OCI-LY1 (cell line): Measurements from ENCODE around the gene PCDHGA2.

Experiments used
- H2AFZ ChIP-seq: fragments of 200-600 bp; sonication (generic), shearing (Covaris generic); 2 replicates; pipeline ENCODE4 v1.6.0; 2014; ENCODE audit warnings: antibody characterized with exemption, mild to moderate bottlenecking, low read length
- H3F3A ChIP-seq: fragments of 200-600 bp; sonication (generic), shearing (Covaris generic); 2 replicates; pipeline ENCODE4 v1.6.0; 2014; ENCODE audit warnings: mild to moderate bottlenecking, antibody characterized with exemption, low read length, moderate library complexity; ENCODE audit not compliant: insufficient read depth
- H3K27ac ChIP-seq: fragments of 200-600 bp; sonication (generic); 2 replicates; pipeline ENCODE4 v1.5.1; 2014; ENCODE audit warnings: low read length, mixed run types, mild to moderate bottlenecking, low read depth; ENCODE audit not compliant: poor library complexity, severe bottlenecking
- H3K27me3 ChIP-seq: fragments of 200-600 bp; sonication (generic); 2 replicates; pipeline ENCODE4 v1.6.0; 2014; ENCODE audit warnings: antibody characterized with exemption, mild to moderate bottlenecking, low read length, moderate library complexity; ENCODE audit not compliant: insufficient read depth
- H3K36me3 ChIP-seq: fragments of 200-600 bp; sonication (generic); 2 replicates; pipeline ENCODE4 v1.6.1; 2014; ENCODE audit warnings: mild to moderate bottlenecking, antibody characterized with exemption, low read length, moderate library complexity, mixed read lengths; ENCODE audit not compliant: insufficient read depth
- H3K4me1 ChIP-seq: fragments of 200-600 bp; sonication (generic); 2 replicates; pipeline ENCODE4 v1.5.1; 2014; ENCODE audit warnings: mild to moderate bottlenecking, low read length, moderate library complexity; ENCODE audit not compliant: insufficient read depth, severe bottlenecking
- H3K4me2 ChIP-seq: fragments of 200-600 bp; sonication (generic), shearing (Covaris generic); 2 replicates; pipeline ENCODE4 v1.6.1; 2014; ENCODE audit warnings: low read length
- H3K4me3 ChIP-seq: fragments of 200-600 bp; sonication (generic); 2 replicates; pipeline ENCODE4 v1.5.1; 2014; ENCODE audit warnings: low read length, low read depth, mild to moderate bottlenecking, mixed read lengths; ENCODE audit not compliant: poor library complexity, severe bottlenecking
- H3K79me2 ChIP-seq: fragments of 200-600 bp; shearing (Covaris generic); 2 replicates; pipeline ENCODE4 v1.6.1; 2016; ENCODE audit warnings: mixed run types, low read length, mixed read lengths; ENCODE audit not compliant: insufficient read depth
- H3K9ac ChIP-seq: fragments of 200-600 bp; sonication (generic), shearing (Covaris generic); 2 replicates; pipeline ENCODE4 v1.6.1; 2014; ENCODE audit warnings: mild to moderate bottlenecking, low read length, mixed read lengths
- H3K9me2 ChIP-seq: fragments of 200-600 bp; sonication (generic), shearing (Covaris generic); 2 replicates; pipeline ENCODE4 v1.6.1; 2014; ENCODE audit warnings: low read depth, mild to moderate bottlenecking, low read length, mixed read lengths
- H3K9me3 ChIP-seq: fragments of 200-600 bp; shearing (Covaris generic); 2 replicates; pipeline ENCODE4 v1.6.1; 2014; ENCODE audit warnings: low read length, mixed read lengths
- H4K20me1 ChIP-seq: fragments of 200-600 bp; sonication (generic), shearing (Covaris generic); 2 replicates; pipeline ENCODE4 v1.6.0; 2016; ENCODE audit warnings: mild to moderate bottlenecking, low read length; ENCODE audit not compliant: insufficient read depth
- EZH2 ChIP-seq: fragments of 200-600 bp; sonication (generic), shearing (Covaris generic); IDR thresholded peaks from 2 replicates; pipeline ENCODE4 v1.8.0; 2017; ENCODE audit warnings: borderline replicate concordance, mixed run types, mild to moderate bottlenecking, antibody characterized with exemption, low read length, moderate library complexity, mixed read lengths
- TF ChIP-seq, protein P1 (sequence below): fragments of 200-600 bp; sonication (generic), shearing (Covaris generic); IDR thresholded peaks from 2 replicates; pipeline ENCODE4 v1.5.1; 2017; ENCODE audit warnings: mild to moderate bottlenecking, antibody characterized with exemption, low read length, moderate library complexity, mixed read lengths

PCDHGA2 gene

GRCh38 chr5:141388661-141389060 is 50.1 kb downstream of the PCDHGA2 start:
- Histone ChIP-seq H3K9me2 (no peaks in the 10 kb centered on the region), H3K27me3 (no peaks in the 10 kb centered on the region), H4K20me1 (no peaks in the 10 kb centered on the region), H3K9ac (no peak overlapping the region), H3K4me1 (no peaks in the 10 kb centered on the region), H3K79me2 (no peaks in the 10 kb centered on the region), H3K27ac (no peak overlapping the region), H3K4me3 (no peak overlapping the region), H3K9me3 (peaks cover 8% of the 10 kb centered on the region), H3K4me2 (no peak overlapping the region), H3K36me3 (no peaks in the 10 kb centered on the region), H3F3A (no peaks in the 10 kb centered on the region), H2AFZ (no peak overlapping the region)
- TF ChIP-seq EZH2, result no peak
- TF ChIP-seq, protein P1, sequence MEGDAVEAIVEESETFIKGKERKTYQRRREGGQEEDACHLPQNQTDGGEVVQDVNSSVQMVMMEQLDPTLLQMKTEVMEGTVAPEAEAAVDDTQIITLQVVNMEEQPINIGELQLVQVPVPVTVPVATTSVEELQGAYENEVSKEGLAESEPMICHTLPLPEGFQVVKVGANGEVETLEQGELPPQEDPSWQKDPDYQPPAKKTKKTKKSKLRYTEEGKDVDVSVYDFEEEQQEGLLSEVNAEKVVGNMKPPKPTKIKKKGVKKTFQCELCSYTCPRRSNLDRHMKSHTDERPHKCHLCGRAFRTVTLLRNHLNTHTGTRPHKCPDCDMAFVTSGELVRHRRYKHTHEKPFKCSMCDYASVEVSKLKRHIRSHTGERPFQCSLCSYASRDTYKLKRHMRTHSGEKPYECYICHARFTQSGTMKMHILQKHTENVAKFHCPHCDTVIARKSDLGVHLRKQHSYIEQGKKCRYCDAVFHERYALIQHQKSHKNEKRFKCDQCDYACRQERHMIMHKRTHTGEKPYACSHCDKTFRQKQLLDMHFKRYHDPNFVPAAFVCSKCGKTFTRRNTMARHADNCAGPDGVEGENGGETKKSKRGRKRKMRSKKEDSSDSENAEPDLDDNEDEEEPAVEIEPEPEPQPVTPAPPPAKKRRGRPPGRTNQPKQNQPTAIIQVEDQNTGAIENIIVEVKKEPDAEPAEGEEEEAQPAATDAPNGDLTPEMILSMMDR, result no peak

GRCh38 chr5:141389153-141390042 is 50.8 kb downstream of the PCDHGA2 start:
- H3K9me2 ChIP-seq, result no peaks in the 10 kb centered on the region
- no peak overlapping the region for H3K4me3 ChIP-seq
- H2AFZ ChIP-seq, result no peak overlapping the region
- H3F3A ChIP-seq, result no peaks in the 10 kb centered on the region
- no peaks in the 10 kb centered on the region for H3K79me2 ChIP-seq
- peaks cover 8% of the 10 kb centered on the region for H3K9me3 ChIP-seq
- H3K27me3 ChIP-seq, result no peaks in the 10 kb centered on the region
- H3K9ac ChIP-seq, result no peak overlapping the region
- no peak for TF ChIP-seq EZH2
- TF ChIP-seq, protein P1, result no peak
- no peak overlapping the region for H3K4me2 ChIP-seq
- H4K20me1 ChIP-seq, result no peaks in the 10 kb centered on the region
- no peaks in the 10 kb centered on the region for H3K36me3 ChIP-seq
- H3K27ac ChIP-seq, result no peak overlapping the region
- no peaks in the 10 kb centered on the region for H3K4me1 ChIP-seq

DNA sequence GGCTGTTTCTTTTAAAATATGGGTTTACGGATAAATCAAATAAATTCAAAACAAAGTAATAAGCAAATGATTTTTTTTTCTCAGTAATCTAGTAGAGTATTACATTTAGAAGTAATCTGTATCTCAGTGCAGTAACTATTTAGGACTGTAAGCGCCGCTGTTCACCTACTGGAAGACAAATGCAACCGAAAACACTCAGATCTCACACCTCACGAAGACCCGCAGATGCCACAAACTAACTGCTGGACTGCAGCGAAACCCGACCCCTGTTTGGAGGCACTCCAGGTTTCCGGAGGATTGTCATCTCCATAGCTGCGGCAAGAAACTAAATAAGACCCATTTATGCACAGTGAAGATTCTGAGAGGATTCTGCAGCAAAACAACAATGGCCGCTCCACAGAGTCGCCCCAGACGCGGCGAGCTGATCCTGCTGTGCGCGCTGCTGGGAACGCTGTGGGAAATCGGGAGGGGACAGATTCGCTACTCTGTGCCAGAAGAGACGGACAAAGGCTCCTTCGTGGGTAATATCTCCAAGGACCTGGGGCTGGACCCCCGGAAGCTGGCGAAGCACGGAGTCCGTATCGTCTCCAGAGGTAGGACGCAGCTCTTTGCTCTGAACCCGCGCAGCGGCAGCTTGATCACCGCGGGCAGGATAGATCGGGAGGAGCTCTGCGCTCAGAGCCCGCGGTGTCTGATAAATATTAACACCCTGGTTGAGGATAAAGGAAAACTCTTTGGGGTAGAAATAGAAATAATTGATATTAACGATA is 54.1 kb downstream of the PCDHGA2 start, which contains the start of gene PCDHGA8:
Gene PCDHGA8 (plus strand): TSS at position 205 of the 770 bp plus-strand sequence. CDS start 181 bp downstream, at position 386.
- Histone ChIP-seq H3K79me2 (no peaks in the 10 kb centered on the region), H3K4me2 (no peak within 1 kb of the TSS), H3K9me3 (peaks cover 6% of the 10 kb centered on the region; the same call in 1 of the 2 replicates), H3K9me2 (no peaks in the 10 kb centered on the region), H3K27ac (no peak within 1 kb of the TSS), H3K36me3 (no peaks in the 10 kb centered on the region), H3K9ac (no peak within 1 kb of the TSS), H3F3A (no peaks in the 10 kb centered on the region), H2AFZ (no peak within 1 kb of the TSS), H3K4me3 (no peak within 1 kb of the TSS), H4K20me1 (no peaks in the 10 kb centered on the region), H3K4me1 (no peaks in the 10 kb centered on the region), H3K27me3 (no peaks in the 10 kb centered on the region)
- TF ChIP-seq, protein P1, result no peak
- TF ChIP-seq EZH2, result no peak
